Suppressor macrophage (primary cell): ENCODE results near the gene ATXN7L3.
"Not testable (repeated sequence)": the region's sequence is repeated elsewhere in the genome, so short reads cannot be mapped to it uniquely, and the experiment has no call there.

Source experiments
- DNase-seq, 4 experiments: peaks; one replicate each; pipeline ENCODE4 v3.0.0-alpha.2; 2020 to 2022
- total RNA-seq, 17 experiments: gene quantifications; one replicate each; lab custom pipeline; 2026; ENCODE audit warnings: mixed read lengths in 6 of 17, inconsistent platforms in 3 of 17; lab: John Stamatoyannopoulos, UW

The ATXN7L3 gene, protein sequence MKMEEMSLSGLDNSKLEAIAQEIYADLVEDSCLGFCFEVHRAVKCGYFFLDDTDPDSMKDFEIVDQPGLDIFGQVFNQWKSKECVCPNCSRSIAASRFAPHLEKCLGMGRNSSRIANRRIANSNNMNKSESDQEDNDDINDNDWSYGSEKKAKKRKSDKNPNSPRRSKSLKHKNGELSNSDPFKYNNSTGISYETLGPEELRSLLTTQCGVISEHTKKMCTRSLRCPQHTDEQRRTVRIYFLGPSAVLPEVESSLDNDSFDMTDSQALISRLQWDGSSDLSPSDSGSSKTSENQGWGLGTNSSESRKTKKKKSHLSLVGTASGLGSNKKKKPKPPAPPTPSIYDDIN
- 26.7 to 102 (median 62.5) reads per million in 17 experiments for total RNA-seq

DNA sequence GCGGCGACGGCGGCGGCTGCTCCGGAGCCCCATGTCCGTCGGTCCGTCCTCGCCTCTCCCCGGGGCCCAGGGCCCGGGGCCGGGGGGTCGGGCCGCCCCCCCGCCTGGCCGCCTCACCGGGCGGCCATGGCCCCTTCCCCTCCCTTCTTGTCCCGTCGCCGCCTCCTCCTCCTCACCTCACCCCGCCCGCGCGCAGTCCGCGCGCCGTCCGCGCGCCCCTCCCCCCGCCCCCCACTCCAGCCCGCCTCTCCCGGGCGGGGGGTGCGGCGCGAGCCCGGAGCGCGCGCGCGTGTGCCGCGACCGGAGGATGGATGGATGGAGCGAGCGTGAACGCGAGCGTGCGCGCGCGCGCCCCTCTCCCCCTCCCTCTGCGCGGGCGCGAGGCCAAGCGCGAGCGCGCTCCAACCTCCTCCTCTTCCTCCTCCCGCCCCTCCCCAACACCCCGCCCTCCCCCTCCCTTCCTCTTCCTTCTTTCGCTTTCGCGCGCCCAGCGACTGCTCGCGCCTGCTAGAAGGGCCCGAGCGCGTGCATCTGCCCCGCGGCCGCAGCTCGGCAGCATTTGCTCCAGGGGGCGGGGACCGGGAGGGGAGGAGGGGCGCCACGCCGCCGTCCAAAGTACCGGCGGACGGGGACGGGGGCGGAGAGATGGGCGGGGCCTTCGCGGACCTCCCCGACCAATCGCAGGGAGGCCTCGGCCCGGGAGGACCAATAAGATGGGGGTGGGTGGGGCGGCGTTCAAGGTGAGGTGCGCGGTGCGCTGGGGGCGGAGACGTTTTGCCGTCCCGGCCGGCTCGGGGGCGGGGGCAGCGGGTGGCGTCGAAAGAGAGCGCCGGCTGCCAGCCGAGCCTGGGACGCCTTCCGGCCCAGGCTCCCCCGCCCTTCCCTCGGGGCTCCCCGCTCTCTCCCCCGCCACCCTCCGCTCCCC is at the start of gene ATXN7L3:
ATXN7L3 (minus strand) TSS at position 332 of the 925 bp plus-strand sequence. CDS start 1,814 bp downstream, outside the sequence.
- peak; percentile 97 to 99 (median 98) for DNase-seq

DNA sequence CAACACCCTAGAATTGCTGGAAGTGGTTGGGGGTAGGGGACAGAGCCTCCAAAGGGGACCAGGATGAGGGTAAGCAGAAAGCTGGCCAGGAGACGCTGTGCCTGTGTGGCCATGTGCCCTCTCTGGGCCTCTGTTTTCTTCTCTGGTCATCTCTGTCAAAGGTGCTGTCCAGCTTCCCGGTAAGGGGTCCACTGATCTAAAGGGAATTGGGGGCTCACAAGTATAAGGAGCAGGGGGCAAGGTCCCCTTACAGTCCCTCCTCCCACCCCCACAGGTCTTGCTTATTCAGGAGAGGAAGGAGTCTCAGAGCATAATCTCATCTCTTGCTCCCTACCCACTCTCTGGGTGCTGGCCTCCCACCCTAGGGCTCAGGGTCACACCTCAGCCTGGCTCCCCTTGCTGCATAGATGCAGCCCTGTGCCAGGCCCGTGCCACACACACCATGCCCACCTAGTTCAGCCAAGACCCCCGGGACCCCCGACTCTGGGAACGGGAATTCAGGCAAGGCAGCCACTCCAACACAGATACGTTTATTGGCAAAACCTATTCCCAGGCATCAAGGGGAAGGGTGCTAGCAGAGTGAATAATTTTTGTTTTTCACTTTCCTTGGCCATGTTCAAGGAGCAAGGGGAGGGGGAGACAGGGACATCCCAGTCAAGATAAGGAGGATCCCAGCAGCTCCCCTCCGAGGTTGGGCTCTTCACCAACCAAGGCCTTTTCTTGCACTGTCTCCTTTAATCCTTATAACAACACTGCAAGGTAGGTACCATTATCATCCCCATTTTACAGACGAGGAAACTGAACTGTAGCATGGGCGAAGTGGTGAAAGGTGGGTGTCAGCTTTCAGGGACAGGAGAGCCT is 48.4 kb upstream of the ATXN7L3 start:
- no peak for DNase-seq

DNA sequence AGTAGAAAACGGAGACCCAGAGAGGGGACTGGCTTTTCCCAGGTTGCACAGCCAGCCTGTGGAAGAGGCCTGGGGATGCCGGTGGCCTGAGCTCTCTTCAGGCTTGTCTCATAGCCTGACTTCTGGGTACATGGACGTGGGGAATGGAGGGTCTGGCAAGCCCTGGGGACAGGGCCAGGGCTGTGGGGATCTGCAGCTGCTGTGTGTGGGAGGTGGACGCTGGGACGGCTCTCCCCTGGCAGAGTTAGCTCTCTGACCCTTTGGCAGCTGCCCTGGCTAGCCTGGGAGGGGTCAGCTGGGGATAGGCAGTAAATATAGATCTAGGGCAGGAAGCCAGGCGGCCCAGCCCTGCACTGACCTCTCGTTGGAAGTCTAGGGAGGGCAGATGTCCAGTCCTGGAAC is 47.8 kb upstream of the ATXN7L3 start:
- DNase-seq = no peak

DNA sequence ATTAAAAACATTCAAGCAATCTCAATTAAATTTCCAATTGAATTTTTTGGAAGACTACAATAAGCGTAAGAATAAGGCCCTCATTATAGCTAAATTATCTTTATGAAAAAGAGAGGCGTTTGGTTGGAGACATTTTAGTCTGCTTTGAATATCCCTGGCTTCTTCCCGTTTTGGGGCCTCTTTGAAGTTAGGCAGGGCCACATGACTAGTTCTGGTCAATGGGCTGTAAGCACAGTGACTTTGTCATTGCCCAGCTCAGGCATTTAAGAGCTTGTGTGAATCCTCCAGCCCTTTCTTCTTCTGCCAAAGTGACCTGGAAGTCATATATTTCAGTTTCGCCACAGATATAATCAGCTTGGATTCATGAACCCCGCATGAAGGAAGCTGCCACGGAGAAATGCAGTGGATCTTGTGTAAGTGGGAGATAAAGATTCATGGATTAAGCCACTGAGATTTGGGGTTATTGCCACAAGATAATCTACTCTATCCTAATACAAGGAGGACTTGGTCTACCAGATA is 41.5 kb upstream of the ATXN7L3 start:
- DNase-seq = peak; percentile 65 to 82 (median 76)

DNA sequence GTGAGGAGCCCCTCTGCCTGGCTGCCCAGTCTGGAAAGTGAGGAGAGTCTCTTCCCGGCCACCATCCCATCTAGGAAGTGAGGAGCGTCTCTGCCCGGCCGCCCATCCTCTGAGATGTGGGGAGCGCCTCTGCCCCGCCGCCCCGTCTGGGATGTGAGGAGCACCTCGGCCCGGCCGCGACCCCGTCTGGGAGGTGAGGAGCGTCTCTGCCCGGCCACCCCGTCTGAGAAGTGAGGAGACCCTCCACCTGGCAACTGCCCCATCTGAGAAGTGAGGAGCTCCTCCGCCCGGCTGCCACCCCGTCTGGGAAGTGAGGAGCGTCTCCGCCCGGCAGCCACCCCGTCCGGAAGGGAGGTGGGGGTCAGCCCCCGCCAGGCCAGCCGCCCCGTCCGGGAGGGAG is 38.2 kb upstream of the ATXN7L3 start:
- DNase-seq = not testable (repeated sequence)

DNA sequence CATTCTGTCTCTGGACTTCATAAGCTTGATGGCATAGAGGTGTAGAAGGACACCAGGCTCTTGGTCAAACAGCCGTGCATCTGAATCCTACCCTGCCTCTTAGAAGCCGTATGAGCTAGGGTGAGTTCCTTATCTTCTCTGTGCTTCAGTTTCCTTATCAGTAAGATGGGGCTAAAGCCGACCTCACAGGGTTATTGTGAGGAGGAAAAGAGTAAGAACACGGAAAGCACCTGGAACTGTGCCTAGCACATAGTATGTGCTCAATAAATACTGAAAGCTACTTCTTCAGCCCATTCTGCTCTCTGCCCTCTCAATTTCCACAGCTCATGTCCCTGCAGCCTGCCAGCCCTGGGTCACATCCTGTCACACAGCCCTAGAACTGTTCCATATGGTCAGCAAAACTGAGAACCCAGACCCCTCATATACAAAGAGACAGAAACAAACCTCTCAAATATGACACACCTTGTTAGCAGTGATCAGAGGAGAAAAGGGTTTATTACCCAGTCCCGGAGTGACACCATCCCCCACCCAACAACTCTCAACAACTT is 36.8 kb upstream of the ATXN7L3 start:
- DNase-seq = no peak

DNA sequence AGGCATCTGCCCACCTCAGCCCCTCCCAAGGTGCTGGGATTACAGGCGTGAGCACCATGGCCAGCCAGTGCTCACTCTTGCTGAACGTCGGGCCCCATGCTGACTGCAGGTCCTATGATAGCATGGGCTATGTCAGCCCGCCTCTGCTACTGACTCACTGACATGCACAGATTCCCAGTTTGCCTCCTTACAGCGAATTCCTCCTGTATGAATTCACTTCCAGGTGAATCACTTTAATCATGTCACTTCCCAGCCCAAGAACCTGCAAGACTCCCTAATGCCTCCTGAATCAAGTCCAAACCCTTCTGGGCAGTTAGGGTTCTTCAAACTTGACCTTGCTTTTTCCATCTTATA is 35.9 kb upstream of the ATXN7L3 start:
- DNase-seq = no peak

DNA sequence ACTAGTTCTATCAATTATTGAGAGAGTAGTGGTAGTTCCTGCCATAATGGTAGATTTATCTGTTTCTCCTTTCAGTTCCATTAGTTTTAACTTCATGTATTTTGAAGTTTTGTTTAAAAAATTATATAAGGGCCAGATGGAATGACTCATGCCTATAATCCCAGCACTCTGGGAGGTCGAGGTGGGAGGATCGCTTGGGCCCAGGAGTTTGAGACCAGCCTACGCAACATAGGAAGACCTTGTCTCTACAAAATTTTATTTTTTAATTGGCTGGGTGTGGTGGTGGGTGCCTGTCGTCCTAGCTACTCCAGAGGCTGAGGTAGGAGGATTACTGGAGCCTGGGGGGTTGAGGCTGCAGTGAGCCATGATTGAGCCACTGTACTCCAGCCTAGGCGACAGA is 33.9 kb upstream of the ATXN7L3 start:
- no peak for DNase-seq

DNA sequence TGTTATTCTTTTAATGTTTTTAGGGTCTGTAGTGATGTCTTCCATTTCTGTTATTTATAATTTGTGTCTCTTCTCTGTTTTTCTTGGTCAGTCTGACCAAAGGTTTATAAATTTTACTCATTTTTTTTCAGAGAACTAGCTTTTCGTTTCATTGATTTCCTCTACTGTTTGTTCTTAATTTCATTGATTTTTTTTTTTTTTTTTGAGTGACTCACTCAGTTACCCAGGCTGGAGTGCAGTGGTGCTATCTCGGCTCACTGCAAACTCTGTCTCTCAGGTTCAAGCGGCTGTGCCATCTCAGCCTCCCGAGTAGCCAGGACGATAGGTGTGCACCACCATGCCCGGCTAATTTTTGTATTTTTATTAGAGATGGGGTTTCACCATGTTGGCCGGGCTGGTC is 32.4 kb upstream of the ATXN7L3 start:
- DNase-seq = no peak

DNA sequence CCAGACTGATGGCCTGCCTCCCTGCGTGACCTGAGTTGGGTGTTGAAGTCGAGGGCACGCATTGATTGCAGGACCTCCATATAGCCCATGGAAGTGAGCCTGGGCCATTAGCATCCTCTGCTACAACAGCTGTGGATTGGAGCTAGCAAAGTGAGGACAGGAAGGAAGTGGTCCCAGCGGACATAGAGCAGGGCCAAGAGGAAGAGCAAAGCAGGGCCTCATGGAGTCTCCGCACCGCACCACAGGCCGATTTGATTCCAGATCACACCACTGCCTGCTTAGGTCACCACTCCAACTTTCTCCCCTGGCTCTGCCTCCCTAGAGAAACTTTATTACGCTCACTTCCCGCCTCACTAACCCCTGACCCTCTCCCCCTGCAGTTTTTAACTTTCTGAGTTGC is 30.5 kb upstream of the ATXN7L3 start:
- DNase-seq = no peak

DNA sequence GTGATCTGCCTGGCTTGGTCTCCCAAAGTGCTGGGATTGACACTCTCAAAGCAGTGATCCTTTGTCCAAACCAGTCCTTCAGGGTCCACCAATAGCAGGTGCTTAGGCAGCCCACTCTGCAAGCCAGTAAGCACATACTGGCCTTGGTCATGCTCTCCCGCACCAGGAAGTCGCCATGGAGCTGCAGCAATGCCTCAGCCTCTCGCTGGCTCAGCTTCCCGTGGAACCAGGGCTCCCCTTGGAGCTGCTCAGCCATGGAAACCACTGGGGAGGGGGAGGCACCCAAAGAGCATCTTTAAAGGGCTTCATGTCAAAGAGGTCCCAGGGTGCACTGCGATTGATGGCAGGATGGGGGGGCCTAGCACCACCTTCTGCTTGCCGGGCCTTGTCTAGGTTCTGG is 29.4 kb upstream of the ATXN7L3 start:
- no peak for DNase-seq

DNA sequence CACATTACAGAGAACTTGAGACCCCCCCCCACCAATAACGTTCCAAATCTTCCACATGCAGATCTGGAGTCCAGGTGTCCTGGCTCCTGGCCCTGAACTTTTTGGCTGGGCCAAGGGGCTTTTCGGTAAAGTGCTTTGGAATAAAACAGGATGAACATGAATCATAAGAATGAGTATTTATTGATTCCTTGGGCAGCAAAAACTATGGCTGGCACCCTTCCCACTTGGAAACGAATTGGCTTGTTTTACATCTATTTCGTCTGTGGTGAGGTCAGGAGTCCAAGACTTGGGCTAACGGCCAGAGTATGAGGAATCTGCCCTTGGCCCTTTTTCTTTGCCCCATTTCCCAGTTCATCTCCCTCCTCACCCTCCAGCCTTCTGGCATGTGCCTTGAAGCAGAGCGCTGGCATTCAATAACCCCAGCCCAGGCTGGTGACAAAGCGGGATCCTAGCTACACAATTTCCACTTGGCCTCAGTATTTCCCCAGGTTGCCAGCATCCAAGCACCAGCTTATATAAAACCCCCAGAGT is 23.9 kb upstream of the ATXN7L3 start:
- DNase-seq = no peak

DNA sequence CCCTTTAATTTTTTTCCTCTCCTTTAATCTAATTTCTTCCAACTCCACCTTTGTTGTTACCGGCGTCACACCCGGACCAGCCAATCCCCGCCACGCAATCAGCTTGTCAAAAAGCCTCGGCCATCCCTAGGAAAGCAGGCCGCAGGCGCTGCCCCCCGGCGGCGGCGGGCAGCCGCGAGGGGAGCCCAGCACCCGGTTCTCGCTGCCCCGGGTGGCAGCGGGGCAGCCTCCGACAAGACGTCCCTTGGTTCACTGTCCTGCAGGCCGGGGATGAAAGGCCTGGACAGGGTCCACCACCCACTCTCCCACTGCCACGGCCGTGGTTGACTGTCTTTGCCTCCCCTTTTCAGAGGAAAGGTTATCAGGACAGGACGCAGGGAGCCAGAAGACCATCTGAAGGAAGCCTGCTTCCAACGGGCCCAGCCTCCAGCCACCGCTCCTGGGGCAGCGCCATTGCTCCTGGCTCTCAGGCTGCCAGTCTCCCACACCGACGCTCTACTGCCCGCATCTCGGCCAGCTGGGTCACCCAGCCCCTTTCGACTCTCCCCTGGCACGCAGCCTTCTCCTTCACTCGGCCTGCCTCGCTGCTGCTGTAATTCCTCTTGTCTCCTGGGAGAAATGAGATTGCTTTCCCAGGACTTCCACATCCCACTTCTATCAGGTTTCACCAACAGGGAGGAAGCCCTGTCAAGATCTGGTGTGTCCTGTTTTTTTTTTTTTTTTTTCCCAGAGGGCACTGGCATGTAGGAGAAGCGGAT is 22.6 kb upstream of the ATXN7L3 start:
- DNase-seq = peak; percentile 42 to 79 (median 62)

DNA sequence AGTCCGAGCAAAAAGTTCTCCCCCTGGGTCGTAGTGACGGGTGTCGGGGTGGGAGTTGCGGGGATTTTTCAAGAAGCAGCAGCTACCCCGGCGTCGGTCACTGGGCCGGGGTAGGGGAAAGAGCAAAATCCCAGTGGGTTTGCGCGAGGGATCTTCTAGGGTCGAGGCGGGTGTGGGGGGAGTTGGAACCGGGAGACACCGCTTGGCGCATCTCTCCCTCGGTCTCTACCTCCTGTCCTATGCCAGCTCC is 22.1 kb upstream of the ATXN7L3 start:
- DNase-seq = no peak

DNA sequence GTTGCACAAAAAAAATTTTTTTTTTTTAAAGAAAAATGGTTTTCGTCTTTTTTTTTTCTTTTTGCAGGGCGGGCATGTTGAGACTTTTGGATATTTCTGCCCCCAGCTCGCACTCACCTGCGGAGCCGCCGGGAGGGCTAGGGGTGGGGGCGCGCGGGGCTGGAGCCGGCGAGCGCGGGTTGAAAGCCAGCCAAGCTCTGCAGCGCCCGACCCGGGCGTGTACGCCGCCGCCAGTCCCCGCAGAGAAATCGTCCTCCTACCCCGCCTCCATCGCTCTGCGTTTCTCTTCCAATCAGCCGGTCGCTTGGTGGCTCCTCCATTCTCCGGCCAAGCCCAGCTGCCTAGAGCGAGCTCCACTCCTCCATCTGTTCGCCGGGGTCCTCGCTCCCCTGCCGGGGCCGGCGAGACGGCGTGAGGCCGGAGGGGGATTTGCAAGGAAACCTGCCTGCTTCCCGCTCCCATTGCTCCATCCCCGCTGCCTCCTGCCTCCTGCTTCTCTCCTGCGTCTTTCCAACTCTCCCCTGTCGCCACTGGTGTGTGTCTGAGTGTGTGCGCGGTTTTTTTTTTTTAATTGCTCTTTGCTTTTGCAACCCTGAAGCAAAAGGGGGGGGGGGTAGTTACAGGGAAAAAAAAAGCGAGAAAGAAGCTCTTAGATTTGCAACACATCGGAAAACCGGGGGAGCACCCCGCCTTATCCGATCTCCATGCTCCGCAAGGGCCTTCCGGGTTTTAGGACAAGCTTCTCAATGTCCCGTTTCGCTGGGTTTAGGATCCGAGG is 21.6 kb upstream of the ATXN7L3 start:
- peak; percentile 65 to 86 (median 77) for DNase-seq

DNA sequence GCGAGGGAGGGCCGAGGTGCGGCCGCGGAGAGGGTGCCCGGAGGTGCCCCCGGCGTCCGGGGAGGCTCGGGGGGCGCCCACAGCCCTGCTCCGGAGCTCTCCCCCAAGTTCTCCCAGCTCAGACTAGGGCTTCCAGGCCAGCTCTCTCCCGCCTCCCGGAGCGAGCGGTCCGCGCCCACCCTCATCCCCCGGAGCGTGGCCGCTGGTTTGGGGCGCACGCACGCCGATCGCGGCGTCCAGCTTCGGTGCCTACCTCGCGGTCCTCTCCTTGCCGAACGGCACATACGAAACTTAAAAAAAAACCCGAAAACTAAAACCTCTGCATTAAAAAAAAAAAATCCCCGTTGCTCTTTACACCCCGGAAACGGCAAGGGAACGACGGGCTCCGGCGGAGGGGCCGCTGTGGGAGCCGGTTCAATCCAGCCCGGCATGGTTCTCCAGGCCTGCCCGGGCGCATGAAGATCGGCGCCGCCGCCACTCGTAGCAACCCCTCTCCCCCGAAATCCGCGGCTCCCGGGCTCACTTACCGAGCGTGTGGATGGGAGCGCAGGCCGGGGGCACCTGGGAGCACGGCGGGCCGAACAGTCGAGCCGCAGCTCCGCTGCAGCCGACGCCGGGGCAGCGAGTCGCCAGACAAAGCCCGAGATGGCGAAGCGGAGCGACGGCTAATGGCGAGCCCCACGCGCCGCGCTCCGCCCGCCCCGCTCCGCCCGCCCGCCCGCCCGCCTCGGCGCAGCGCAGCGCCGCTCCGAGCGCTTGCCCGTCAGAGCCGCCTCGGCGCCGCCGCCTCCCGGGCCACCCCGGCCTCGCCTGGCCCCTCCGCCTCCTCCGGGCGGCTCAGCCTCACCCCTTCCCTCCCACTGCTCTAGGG is 20.8 kb upstream of the ATXN7L3 start:
- DNase-seq = peak; percentile 60 to 88 (median 78)

DNA sequence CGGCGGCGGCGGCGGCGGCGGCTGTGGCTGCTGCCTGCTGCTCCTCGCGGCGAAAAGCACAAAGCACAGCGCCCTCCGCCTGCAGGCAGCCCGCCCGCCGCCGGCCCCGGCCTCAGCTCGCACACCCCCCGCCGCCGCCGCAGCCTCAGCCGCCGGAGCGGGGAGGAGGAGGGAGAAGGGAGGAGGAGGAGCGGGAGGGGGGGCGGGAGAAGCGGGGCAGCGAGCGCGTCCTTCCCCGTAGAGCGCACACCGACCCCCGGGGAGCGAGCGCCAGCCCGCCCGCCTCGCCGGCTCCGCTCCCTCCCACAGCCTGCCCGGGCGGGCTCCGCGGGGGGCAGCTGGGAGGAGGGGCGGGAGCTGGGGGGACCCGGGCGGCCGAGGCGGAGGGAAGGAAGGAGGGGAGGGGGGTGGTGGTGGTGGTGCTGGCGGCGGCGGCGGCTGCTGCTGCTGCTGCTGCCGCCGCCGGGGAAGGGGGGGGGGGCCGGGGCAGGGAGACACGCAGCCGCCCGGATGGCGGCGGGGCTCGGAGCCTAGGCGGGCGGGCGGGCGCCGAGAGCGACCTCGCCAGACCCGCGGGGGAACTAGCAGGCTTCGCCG is 20.0 kb upstream of the ATXN7L3 start, which contains the start of gene UBTF:
UBTF (minus strand) TSS at position 60 of the 597 bp plus-strand sequence. CDS start 1,446 bp downstream, outside the sequence.
- peak; percentile 61 to 85 (median 74) for DNase-seq

DNA sequence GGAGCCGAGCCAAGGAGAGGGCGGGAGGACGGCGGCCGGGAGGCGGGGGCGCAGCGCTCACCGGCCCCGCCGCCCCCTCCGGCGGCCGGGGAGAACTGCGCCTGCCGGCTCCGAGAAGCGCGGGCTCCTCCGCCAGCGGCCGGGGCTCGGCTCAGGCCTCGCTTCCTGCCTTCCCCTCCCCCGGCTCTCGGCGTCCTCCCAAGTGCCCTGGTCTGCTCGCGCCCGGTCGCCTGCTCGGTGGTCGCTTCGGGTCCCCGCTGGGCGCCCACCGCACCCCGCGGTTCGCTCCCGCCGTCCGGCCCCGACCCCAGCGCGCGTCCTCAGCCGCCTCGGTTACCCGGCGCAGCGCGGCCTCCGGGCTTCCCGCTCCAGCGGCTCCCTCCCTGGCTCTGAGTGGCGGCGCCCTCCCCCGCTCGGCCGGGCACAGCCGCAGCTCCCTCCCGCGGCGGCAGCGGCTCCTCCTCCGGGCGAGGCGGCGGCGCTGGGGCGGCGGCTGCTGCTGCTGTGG is 19.5 kb upstream of the ATXN7L3 start:
- DNase-seq = peak; percentile 83 to 92 (median 87)
